SHP77 (cell line): ENCODE data around the gene VASN.

Experiments
- DNase-seq, 2 experiments: peaks; one replicate each; lab custom pipeline; 2025; lab: John Stamatoyannopoulos, UW

The VASN gene

GRCh38 chr16:4426021-4426684, 54.5 kb downstream of the VASN start:
- no peak for DNase-seq

DNA sequence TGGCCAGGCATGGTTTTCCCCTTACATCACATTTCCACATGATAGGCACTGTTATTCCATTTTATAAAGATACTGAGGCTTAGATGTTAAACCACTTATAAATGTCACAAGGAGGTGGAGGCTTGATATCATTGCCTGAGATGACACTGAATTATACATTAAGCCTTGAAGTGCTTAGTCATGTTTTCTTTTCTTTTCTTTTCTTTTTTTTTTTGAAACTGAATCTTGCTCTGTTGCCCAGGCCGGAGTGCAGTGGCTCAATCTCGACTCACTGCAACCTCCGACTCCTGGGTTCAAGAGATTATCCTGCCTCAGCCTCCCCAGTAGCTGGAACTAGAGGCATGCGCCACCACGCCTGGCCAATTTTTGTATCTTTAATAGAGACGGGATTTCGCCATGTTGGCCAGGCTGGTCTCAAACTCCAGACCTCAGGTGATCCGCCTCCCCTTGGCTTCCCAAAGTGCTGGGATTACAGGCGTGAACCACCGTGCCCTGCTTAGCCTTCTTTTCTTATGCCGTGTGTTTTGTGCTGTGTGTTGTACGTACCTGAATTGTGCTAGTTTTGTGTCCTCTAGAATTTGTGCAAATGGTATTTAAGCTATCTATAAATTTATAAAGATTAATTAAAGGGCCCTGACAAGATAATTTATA, 55.2 kb downstream of the VASN start:
- no peak for DNase-seq

GRCh38 chr16:4428500-4428899, 56.9 kb downstream of the VASN start:
- DNase-seq: no peak

- DNase-seq: no peak
Observed at GRCh38 chr16:4431023-4431422, 59.4 kb downstream of the VASN start.
